Spleen (tissue), 11 donors: Measurements from ENCODE around the gene BCL3. TPM values are rescaled to one million over a fixed set of nuclear protein-coding genes. Genes with fewer than 3 reads are reported as not detected.
"Not testable (repeated sequence)": the region's sequence is repeated elsewhere in the genome, so short reads cannot be mapped to it uniquely, and the experiment has no call there.

Experiments used
- DNase-seq: peaks from one replicate; pipeline ENCODE4 v3.0.0-alpha.2; 2020
- H3K27ac ChIP-seq, 8 donors: fragments of 200-600 bp; sonication (generic) in 7 of 8; 1 replicate in 4 of 8; 2 replicates in 4 of 8; pipeline versions ENCODE4 v1.5.0 to v1.8.0; 2016 to 2021; ENCODE audit warnings: inconsistent platforms in 4 of 8, mild to moderate bottlenecking in 4 of 8, moderate library complexity in 1 of 8
- H3K27me3 ChIP-seq, 7 donors: fragments of 200-600 bp; sonication (generic) in 6 of 7; replicated peaks in 1 of 7; 1 replicate in 4 of 7; 2 replicates in 3 of 7; pipeline versions ENCODE4 v1.5.0 to v1.8.0; 2016 to 2021; ENCODE audit warnings: inconsistent platforms in 3 of 7, mild to moderate bottlenecking in 1 of 7
- H3K36me3 ChIP-seq, 6 donors: fragments of 200-600 bp; sonication (generic) in 5 of 6; 1 replicate in 4 of 6; 2 replicates in 2 of 6; pipeline versions ENCODE4 v1.5.0 to v1.8.0; 2016 to 2021; ENCODE audit warnings: inconsistent platforms in 2 of 6
- H3K4me1 ChIP-seq, 6 donors: fragments of 200-600 bp; sonication (generic) in 5 of 6; 1 replicate in 3 of 6; 2 replicates in 3 of 6; pipeline versions ENCODE4 v1.5.0 to v1.8.0; 2016 to 2021; ENCODE audit warnings: inconsistent platforms in 3 of 6
- H3K4me3 ChIP-seq, 8 donors: fragments of 200-600 bp; sonication (generic) in 7 of 8; 1 replicate in 4 of 8; 2 replicates in 4 of 8; pipeline versions ENCODE4 v1.5.0 to v1.8.0; 2016 to 2021; ENCODE audit warnings: inconsistent platforms in 4 of 8, mild to moderate bottlenecking in 4 of 8, moderate library complexity in 2 of 8
- H3K9me3 ChIP-seq, 8 donors: fragments of 200-600 bp; sonication (generic) in 7 of 8; 1 replicate in 4 of 8; 2 replicates in 4 of 8; pipeline versions ENCODE4 v1.5.0 to v1.8.0; 2016 to 2021; ENCODE audit warnings: inconsistent platforms in 4 of 8
- POLR2A ChIP-seq, 3 donors: fragments of 450-650 bp; IDR thresholded peaks; one replicate each; pipeline ENCODE4 v1.5.1; 2017; ENCODE audit warnings: antibody characterized with exemption in 3 of 3, mild to moderate bottlenecking in 1 of 3
- POLR2AphosphoS5 ChIP-seq, 3 donors: sonication (generic); formaldehyde crosslinking; IDR thresholded peaks; one replicate each; pipeline ENCODE4 v1.5.1; 2017; ENCODE audit warnings: antibody characterized with exemption in 3 of 3
- WGBS, 5 donors: extraction: QIAGEN DNeasy Blood & Tissue Kit in 3 of 5; methylation state at CpG; one replicate each; pipeline versions ENCODE4 v1.1.5 to v1.1.7; 2013 to 2018; 5-methylcytosine and 5-hydroxymethylcytosine counted together
- intact Hi-C: fragments of 100-400 bp; cut with DNase I; formaldehyde crosslinking; loops from one replicate; pipeline ENCODE4 v1.15.0; 2023; ENCODE audit warnings: low total_unique reads
- polyA plus RNA-seq, 3 donors: library from polyadenylated mRNA; stranded (reverse); fragments of 200-250 nt; gene quantifications; one replicate each; pipeline ENCODE4 v1.2.1, GENCODE V29; 2013
- total RNA-seq, 7 donors: library from RNA; depleted of rRNA in 3 of 7; stranded (reverse); fragments of >200 nt in 3 of 7; fragmentation: NEBNext Ultra II Directional in 4 of 7; extraction: Animal tissue kit (Norgen Biotek cat#: 25700) in 4 of 7; gene quantifications; one replicate each; pipeline versions ENCODE4 v1.1.0 to v1.2.1, GENCODE V29; 2016 to 2021
- TF ChIP-seq, protein P1 (sequence below), 11 experiments: fragments of 200-600 bp in 7 of 11; fragments of 450-650 bp in 4 of 11; sonication (generic) in 4 of 11; IDR thresholded peaks in 8 of 11; conservative IDR thresholded peaks in 3 of 11; 1 replicate in 7 of 11; 2 replicates in 4 of 11; pipeline versions ENCODE4 v1.4.0 to v1.8.0; 2016 to 2021; ENCODE audit warnings: antibody characterized with exemption in 11 of 11, inconsistent platforms in 4 of 11, mild to moderate bottlenecking in 1 of 11
- donor health status: healthy with polysubstance abuse.
- donor health status: DM: no; HTN: no; CAD: no; lungs with moderate emphysema.
- donor health status: DM: no; HTN: no; CAD: no.
- donor health status: Bipolar disorder and iron deficiency.
- donor health status: healthy.
- donor health status: DM: no; HTN: no; CAD: no.
- donor health status: DM: yes; HTN: yes; CAD: no.

BCL3 gene
- total and polyA plus RNA-seq, 10 donors = 26.5 to 229 (median 76.9) TPM

DNA sequence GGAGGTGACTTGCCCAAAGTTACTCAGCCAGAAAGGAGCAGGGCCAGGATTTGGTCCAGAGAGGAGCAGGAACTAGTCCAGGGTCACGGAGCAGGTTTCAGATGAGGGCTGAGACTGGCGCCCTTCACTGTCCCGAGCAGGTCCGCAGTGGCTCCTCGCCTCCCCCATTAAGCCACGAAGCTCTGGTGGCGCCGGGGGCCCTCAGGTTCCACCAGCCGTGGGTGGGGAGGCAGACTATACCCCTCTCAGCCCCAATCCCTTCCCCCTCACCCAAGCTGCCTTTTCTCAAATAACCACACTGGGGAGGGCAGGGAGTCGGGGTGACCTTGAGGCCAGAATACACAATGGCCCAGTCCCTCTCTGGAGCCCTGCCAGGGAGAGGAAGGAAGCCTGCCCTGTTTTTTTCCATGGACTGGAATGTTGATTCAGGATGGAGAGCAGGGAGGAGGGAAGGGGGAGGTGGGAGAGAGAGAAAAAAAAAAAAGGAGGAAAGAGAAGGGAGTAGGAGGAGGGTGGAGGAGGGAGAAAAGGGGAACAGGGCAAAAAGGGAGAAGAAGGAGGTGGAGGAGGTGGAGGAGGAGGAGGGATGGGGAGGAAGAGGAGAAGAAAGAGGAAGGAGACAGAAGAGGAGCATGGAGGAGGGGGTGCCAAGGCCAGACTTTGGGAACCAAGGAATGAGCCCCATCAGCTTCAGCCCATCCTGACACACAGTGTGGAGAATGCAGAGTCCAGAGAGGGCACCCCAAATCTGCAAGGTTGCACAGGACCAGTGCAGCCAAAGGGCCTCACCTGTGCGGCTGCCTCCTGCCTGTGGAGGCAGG lies 29.9 kb upstream of the BCL3 start:
- DNase-seq = no peak

DNA sequence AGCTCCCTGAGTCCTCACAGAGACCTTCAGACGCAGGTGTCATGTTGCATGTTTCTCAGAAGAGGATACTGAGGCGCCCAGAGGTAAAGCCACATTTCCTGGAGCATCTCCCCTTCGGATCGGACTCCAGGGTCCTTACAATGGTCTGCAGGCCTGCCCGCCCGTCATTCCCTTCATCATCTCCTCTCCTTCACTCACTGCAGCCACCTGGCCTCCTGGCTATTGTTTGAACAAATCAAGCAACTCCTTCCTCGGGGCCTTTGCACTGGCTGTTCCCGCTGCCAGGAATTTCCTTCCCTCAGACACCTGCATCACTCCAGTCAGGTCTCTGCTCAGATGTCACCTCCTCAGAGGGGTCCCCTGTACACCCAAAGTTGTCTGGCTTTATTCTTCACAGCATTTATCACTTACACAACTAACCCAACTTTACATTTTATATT lies 29.2 kb upstream of the BCL3 start:
- Histone ChIP-seq H3K27me3 (no peaks in the 10 kb centered on the region), H3K4me3 (no peak overlapping the region), H3K27ac (peak overlapping the region in 6 of 8 donors; percentile 22 to 90 (median 84)), H3K9me3 (peaks cover 0 to 17% (median 16%) of the 10 kb centered on the region in 8 donors), H3K4me1 (peaks cover 27 to 73% (median 54%) of the 10 kb centered on the region in 6 donors), H3K36me3 (peaks cover 0 to 5% (median 0%) of the 10 kb centered on the region in 6 donors)
- DNase-seq = no peak
- intact Hi-C loops = no loop called here
- 69 to 83% (median 74%) methylated on average over 6 to 8 of the region's 8 CpGs for WGBS, 5 donors
- TF ChIP-seq, protein P1, sequence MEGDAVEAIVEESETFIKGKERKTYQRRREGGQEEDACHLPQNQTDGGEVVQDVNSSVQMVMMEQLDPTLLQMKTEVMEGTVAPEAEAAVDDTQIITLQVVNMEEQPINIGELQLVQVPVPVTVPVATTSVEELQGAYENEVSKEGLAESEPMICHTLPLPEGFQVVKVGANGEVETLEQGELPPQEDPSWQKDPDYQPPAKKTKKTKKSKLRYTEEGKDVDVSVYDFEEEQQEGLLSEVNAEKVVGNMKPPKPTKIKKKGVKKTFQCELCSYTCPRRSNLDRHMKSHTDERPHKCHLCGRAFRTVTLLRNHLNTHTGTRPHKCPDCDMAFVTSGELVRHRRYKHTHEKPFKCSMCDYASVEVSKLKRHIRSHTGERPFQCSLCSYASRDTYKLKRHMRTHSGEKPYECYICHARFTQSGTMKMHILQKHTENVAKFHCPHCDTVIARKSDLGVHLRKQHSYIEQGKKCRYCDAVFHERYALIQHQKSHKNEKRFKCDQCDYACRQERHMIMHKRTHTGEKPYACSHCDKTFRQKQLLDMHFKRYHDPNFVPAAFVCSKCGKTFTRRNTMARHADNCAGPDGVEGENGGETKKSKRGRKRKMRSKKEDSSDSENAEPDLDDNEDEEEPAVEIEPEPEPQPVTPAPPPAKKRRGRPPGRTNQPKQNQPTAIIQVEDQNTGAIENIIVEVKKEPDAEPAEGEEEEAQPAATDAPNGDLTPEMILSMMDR (IDR thresholded peaks at IDR 0.05 in 8 of 11, conservative IDR thresholded peaks at IDR 0.05 in 3 of 11) = no peak
- TF ChIP-seq POLR2AphosphoS5 (IDR thresholded peaks at IDR 0.05) (no peak), POLR2A (IDR thresholded peaks at IDR 0.05) (no peak)

More for the DNA sequence above, 29.9 kb upstream of the BCL3 start:
- peak overlapping the region in 7 of 8 donors; percentile 78 to 90 (median 85) for H3K27ac ChIP-seq
- H3K27me3 ChIP-seq = no peaks in the 10 kb centered on the region
- intact Hi-C loops = no loop called here
- H3K36me3 ChIP-seq = peaks cover 0 to 5% (median 0%) of the 10 kb centered on the region in 6 donors
- H3K4me3 ChIP-seq = peak overlapping the region in 7 of 8 donors; percentile 2 to 54 (median 13)
- no peak for TF ChIP-seq POLR2A (IDR thresholded peaks at IDR 0.05)
- TF ChIP-seq POLR2AphosphoS5 (IDR thresholded peaks at IDR 0.05) = peak; percentile 65 to 78 (median 73)
- TF ChIP-seq, protein P1 (IDR thresholded peaks at IDR 0.05 in 8 of 11, conservative IDR thresholded peaks at IDR 0.05 in 3 of 11) = peak in 1 of 11 experiments; percentile 22
- 35 to 59% (median 43%) methylated on average over 11 of the region's 11 CpGs for WGBS, 5 donors
- H3K9me3 ChIP-seq = peaks cover 0 to 18% (median 16%) of the 10 kb centered on the region in 8 donors
- peaks cover 21 to 66% (median 48%) of the 10 kb centered on the region in 6 donors for H3K4me1 ChIP-seq

DNA sequence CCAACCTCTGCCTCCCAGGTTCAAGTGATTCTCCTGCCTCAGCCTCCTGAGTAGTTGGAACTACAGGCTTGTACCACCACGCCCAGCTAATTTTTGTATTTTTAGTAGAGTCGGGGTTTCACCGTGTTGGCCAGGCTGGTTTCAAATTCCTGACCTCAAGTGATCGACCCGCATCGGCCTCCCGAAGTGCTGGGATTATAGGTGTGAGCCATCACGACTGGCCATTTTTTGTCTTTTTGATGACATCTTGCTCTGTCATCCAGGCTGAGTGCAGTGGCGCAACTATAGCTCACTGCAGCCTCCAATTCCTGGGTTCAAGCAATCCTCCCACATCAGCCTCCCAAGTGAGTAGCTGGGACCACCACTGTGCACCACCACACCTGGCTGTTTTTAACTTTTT lies 28.1 kb upstream of the BCL3 start:
- intact Hi-C loops, DNase-seq, H3K27me3 ChIP-seq, H3K9me3 ChIP-seq, H3K4me3 ChIP-seq, H3K36me3 ChIP-seq: not testable (repeated sequence)
- peak overlapping the region in 5 of 8 donors; percentile 13 to 77 (median 56) for H3K27ac ChIP-seq
- WGBS, 5 donors = 91 to 97% (median 94%) methylated on average over 9 of the region's 9 CpGs
- H3K4me1 ChIP-seq = peaks cover 34 to 84% (median 64%) of the 10 kb centered on the region in 6 donors

DNA sequence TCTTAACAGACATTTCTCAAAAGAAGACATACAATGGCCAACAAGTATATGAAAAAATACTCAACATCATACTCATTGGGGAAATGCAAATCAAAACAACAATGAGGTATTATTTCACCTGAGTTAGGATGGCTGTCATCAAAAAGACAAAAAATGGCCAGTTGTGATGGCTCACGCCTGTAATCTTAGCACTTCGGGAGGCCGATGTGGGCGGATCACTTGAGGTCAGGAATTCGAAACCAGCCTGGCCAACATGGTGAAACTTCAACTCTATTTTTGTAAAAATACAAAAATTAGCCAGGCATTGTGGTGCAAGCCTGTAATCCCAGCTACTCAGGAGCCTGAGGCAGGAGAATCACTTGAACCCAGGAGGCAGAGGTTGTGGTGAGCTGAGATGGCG lies 27.6 kb upstream of the BCL3 start:
- H3K27ac ChIP-seq = peak overlapping the region in 5 of 8 donors; percentile 26 to 77 (median 60)
- DNase-seq = no peak
- peaks cover 0 to 1% (median under 1%) of the 10 kb centered on the region in 8 donors for H3K9me3 ChIP-seq
- H3K4me3 ChIP-seq = no peak overlapping the region
- 58 to 77% (median 64%) methylated on average over 6 of the region's 6 CpGs for WGBS, 5 donors
- TF ChIP-seq POLR2A (IDR thresholded peaks at IDR 0.05) (no peak), POLR2AphosphoS5 (IDR thresholded peaks at IDR 0.05) (no peak)
- TF ChIP-seq, protein P1 (IDR thresholded peaks at IDR 0.05 in 8 of 11, conservative IDR thresholded peaks at IDR 0.05 in 3 of 11) = no peak
- H3K27me3 ChIP-seq = no peaks in the 10 kb centered on the region
- H3K4me1 ChIP-seq = peaks cover 34 to 89% (median 70%) of the 10 kb centered on the region in 6 donors
- no peaks in the 10 kb centered on the region for H3K36me3 ChIP-seq
- intact Hi-C loops = no loop called here

DNA sequence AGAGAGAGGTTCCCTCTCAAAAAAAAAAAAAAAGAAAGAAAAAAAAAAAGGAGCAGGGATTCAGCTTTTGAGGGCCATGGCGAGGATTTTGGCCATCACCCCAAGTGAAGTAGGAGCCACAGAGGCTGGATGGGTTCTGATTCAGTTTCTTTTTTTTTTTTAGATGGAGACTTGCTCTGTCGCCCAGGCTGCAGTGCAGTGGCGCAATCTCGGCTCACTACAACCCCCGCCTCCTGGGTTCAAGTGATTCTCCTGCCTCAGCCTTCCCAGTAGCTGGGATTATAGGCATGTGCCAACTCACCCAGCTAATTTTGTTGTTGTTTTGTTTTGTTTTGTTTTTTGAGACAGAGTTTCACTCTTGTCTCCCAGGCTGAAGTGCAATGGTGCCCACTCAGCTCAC lies 27.1 kb upstream of the BCL3 start:
- intact Hi-C loops, H3K4me3 ChIP-seq, H3K36me3 ChIP-seq, H3K27me3 ChIP-seq, DNase-seq, H3K9me3 ChIP-seq: not testable (repeated sequence)
- Histone ChIP-seq H3K27ac (peak overlapping the region in 6 of 8 donors; percentile 38 to 77 (median 58)), H3K4me1 (peaks cover 34 to 94% (median 72%) of the 10 kb centered on the region in 6 donors)
- WGBS, 5 donors = 55 to 72% (median 65%) methylated on average over 5 of the region's 5 CpGs
